Epithelial cell of esophagus (primary cell): ENCODE results near the gene ADARB2.

Experiments
- DNase-seq: peaks from one replicate; pipeline ENCODE4 v3.0.0; 2010; ENCODE audit warnings: low read depth
- H3K4me3 ChIP-seq: 2 replicates; pipeline ENCODE4 v1.5.1; 2011; ENCODE audit warnings: mild to moderate bottlenecking, low read length, control low read depth
- CTCF ChIP-seq: IDR thresholded peaks from 2 replicates; pipeline ENCODE4 v1.5.1; 2011; ENCODE audit warnings: low read depth, mild to moderate bottlenecking, low read length, control low read depth, inconsistent platforms; ENCODE audit not compliant: insufficient read depth; ENCODE audit errors: missing control alignments

Gene ADARB2

GRCh38 chr10:1544929-1545328 lies 192.4 kb downstream of the ADARB2 start:
- no peak for DNase-seq
- H3K4me3 ChIP-seq = no peak overlapping the region
- TF ChIP-seq CTCF = no peak

- H3K4me3 ChIP-seq = no peak overlapping the region
- no peak for DNase-seq
- TF ChIP-seq CTCF = no peak
Measured at GRCh38 chr10:1544209-1544673, 193.1 kb downstream of the ADARB2 start.

GRCh38 chr10:1543596-1543995 lies 193.7 kb downstream of the ADARB2 start:
- no peak overlapping the region for H3K4me3 ChIP-seq
- no peak for DNase-seq
- TF ChIP-seq CTCF = no peak

- TF ChIP-seq CTCF = no peak
- no peak for DNase-seq
- no peak overlapping the region for H3K4me3 ChIP-seq
Measured at GRCh38 chr10:1542941-1543340, 194.4 kb downstream of the ADARB2 start.

GRCh38 chr10:1540144-1540543 lies 197.2 kb downstream of the ADARB2 start:
- no peak for DNase-seq
- TF ChIP-seq CTCF = no peak

GRCh38 chr10:1539216-1539615 lies 198.1 kb downstream of the ADARB2 start:
- H3K4me3 ChIP-seq = no peak overlapping the region
- no peak for TF ChIP-seq CTCF
- no peak for DNase-seq

More at GRCh38 chr10:1540144-1540543, 197.2 kb downstream of the ADARB2 start:
- H3K4me3 ChIP-seq = no peak overlapping the region

GRCh38 chr10:1538531-1539061 lies 198.7 kb downstream of the ADARB2 start:
- no peak for TF ChIP-seq CTCF
- no peak overlapping the region for H3K4me3 ChIP-seq
- no peak for DNase-seq
